A673 (cell line): ENCODE measurements around the gene ACOT11.

Experiments used
- EZH2 ChIP-seq: fragments of 200-600 bp; sonication (generic); IDR thresholded peaks from 2 replicates; pipeline ENCODE4 v1.6.1; 2017; ENCODE audit warnings: borderline replicate concordance, low read depth, mild to moderate bottlenecking, mixed read lengths, antibody characterized with exemption, low read length; ENCODE audit not compliant: poor library complexity, severe bottlenecking
- TF ChIP-seq, protein P1 (sequence below): fragments of 300-800, 200-600 bp; sonication (generic); conservative IDR thresholded peaks from 2 replicates; pipeline ENCODE4 v1.5.1; 2017; ENCODE audit warnings: low read depth, mild to moderate bottlenecking, antibody characterized with exemption, low read length, moderate library complexity, mixed read lengths

DNA sequence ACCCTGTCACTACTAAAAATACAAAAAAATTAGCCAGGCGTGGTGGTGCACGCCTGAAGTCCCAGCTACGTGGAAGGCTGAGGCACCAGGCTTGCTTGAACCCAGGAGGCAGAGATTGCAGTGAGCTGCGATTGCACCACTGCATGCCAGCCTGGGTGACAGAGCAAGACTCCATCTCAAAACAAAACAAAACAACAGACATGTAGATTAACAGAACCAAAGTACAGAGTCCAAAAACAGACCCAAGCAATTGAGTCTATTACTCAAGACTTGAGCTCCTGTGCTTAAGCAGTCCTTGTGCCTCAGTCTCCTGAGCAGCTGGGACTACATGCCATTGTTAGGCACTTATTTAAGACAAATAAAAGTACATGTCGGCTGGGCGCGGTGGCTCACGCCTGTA is 9.5 kb upstream of the ACOT11 start:
- TF ChIP-seq, protein P1, sequence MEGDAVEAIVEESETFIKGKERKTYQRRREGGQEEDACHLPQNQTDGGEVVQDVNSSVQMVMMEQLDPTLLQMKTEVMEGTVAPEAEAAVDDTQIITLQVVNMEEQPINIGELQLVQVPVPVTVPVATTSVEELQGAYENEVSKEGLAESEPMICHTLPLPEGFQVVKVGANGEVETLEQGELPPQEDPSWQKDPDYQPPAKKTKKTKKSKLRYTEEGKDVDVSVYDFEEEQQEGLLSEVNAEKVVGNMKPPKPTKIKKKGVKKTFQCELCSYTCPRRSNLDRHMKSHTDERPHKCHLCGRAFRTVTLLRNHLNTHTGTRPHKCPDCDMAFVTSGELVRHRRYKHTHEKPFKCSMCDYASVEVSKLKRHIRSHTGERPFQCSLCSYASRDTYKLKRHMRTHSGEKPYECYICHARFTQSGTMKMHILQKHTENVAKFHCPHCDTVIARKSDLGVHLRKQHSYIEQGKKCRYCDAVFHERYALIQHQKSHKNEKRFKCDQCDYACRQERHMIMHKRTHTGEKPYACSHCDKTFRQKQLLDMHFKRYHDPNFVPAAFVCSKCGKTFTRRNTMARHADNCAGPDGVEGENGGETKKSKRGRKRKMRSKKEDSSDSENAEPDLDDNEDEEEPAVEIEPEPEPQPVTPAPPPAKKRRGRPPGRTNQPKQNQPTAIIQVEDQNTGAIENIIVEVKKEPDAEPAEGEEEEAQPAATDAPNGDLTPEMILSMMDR, result no peak
- no peak for TF ChIP-seq EZH2
